Measurements from ENCODE around the gene FBXO46. TPM values are rescaled to one million over a fixed set of nuclear protein-coding genes. Genes with fewer than 3 reads are reported as not detected.
"Not testable (repeated sequence)": the region's sequence is repeated elsewhere in the genome, so short reads cannot be mapped to it uniquely, and the experiment has no call there.

The FBXO46 gene
- total and polyA plus RNA-seq, 10 of the 15 experiments (the other 5 are each of a cell fraction or from before 2014, with no cell fraction given): 2.5 to 61.5 (median 13.7) TPM

- BruUV-seq (replicated peaks): no TSS peak
- DNase-seq (ENCODE audit: low read depth, low spot score) (no peak), FAIRE-seq (no peak), ATAC-seq (no peak)
- Histone ChIP-seq H3K4me1 (ENCODE audit: control insufficient read depth, insufficient read depth, low read length) (no peaks in the 10 kb centered on the region), H3K4me3 (no peak overlapping the region), H3K27ac (ENCODE audit: control insufficient read depth, insufficient read depth) (no peak overlapping the region), H3K9ac (ENCODE audit: control insufficient read depth, insufficient read depth, low read length) (no peak overlapping the region), H3K79me2 (ENCODE audit: control insufficient read depth, insufficient read depth, low read length) (no peaks in the 10 kb centered on the region), H3K36me3 (ENCODE audit: control insufficient read depth in 2 of 2, insufficient read depth in 2 of 2, low read length in 1 of 2) (no peaks in the 10 kb centered on the region), H3K9me3 (replicated peaks; ENCODE audit: control insufficient read depth, insufficient read depth, low read length) (no peaks in the 10 kb centered on the region), H3K4me2 (ENCODE audit: control insufficient read depth, insufficient read depth) (no peak overlapping the region), H2AFZ (ENCODE audit: control insufficient read depth, low read depth, low read length) (no peak overlapping the region), H3K27me3 (replicated peaks in 1 of 2; ENCODE audit: control insufficient read depth in 2 of 2, insufficient read depth in 2 of 2, low read length in 1 of 2) (no peaks in the 10 kb centered on the region), H4K20me1 (ENCODE audit: control insufficient read depth, insufficient read depth) (no peaks in the 10 kb centered on the region)
- TF ChIP-seq TCF3 (IDR thresholded peaks at IDR 0.05; ENCODE audit: borderline replicate concordance, insufficient read depth, low read depth, low read length): no peak
- no peak for TF ChIP-seq ZNF384 (IDR thresholded peaks at IDR 0.05; ENCODE audit: borderline replicate concordance, low read depth, low read length)
- no peak for TF ChIP-seq POU2F2 (IDR thresholded peaks at IDR 0.05; ENCODE audit: borderline replicate concordance, low read depth, low read length)
- TF ChIP-seq ELK1 (IDR thresholded peaks at IDR 0.05; ENCODE audit: low read depth, low read length): no peak
- no peak for TF ChIP-seq RFX5 (IDR thresholded peaks at IDR 0.05; ENCODE audit: low read depth, low read length)
- no peak for TF ChIP-seq MYC (IDR thresholded peaks at IDR 0.05; ENCODE audit: insufficient read depth, insufficient read length, insufficient replicate concordance, low read length, severe bottlenecking)
- no peak for TF ChIP-seq NKRF (conservative IDR thresholded peaks at IDR 0.05)
- no peak for TF ChIP-seq MTA2 (IDR thresholded peaks at IDR 0.05; ENCODE audit: low read depth)
- intact Hi-C loops (cut with micrococcal nuclease; ENCODE audit: unreplicated experiment): no loop called here
- in situ Hi-C loops (cut with MboI): no loop called here
- ChIA-PET CTCF (interaction anchor here (1.3 to 3.0 kb wide), 7 partner anchors 10 to 129 kb away, joined by 4 to 17 read pairs (median 6); partner anchors contain the start of genes FBXO46 and SIX5), SMC1A (ENCODE audit: uncharacterized antibody, unreplicated experiment) (interaction anchor here (1.2 kb wide), 1 partner anchor 47 kb away, joined by 3 read pairs; no protein-coding TSS in a partner anchor), POLR2A (interaction anchor here (1.0 kb wide), 1 partner anchor 15 kb away, joined by 7 read pairs; no protein-coding TSS in a partner anchor), RAD21 (ENCODE audit: unreplicated experiment) (interaction anchor here (2.8 kb wide), 1 partner anchor 17 kb away, joined by 9 read pairs; the partner anchor contains the start of gene SIX5)
- 70% methylated on average over 9 of the region's 12 CpGs for WGBS (ENCODE audit: insufficient coverage, insufficient replicate concordance, low lambda C conversion rate, missing lambda C conversion rate)
Observed at GRCh38 chr19:45752639-45753038, 21.9 kb upstream of the FBXO46 start.

GRCh38 chr19:45751483-45751882 lies 20.8 kb upstream of the FBXO46 start:
- H3K79me2 ChIP-seq (ENCODE audit: control insufficient read depth, insufficient read depth, low read length); H3K4me1 ChIP-seq (ENCODE audit: control insufficient read depth, insufficient read depth, low read length); H3K4me2 ChIP-seq (ENCODE audit: control insufficient read depth, insufficient read depth); ATAC-seq; H3K27ac ChIP-seq (ENCODE audit: control insufficient read depth, insufficient read depth); in situ Hi-C loops (cut with MboI); H3K9ac ChIP-seq (ENCODE audit: control insufficient read depth, insufficient read depth, low read length); H2AFZ ChIP-seq (ENCODE audit: control insufficient read depth, low read depth, low read length); H3K9me3 ChIP-seq (replicated peaks; ENCODE audit: control insufficient read depth, insufficient read depth, low read length); H3K4me3 ChIP-seq; H3K27me3 ChIP-seq (replicated peaks in 1 of 2; ENCODE audit: control insufficient read depth in 2 of 2, insufficient read depth in 2 of 2, low read length in 1 of 2); H3K36me3 ChIP-seq (ENCODE audit: control insufficient read depth in 2 of 2, insufficient read depth in 2 of 2, low read length in 1 of 2); RAD21 ChIA-PET (ENCODE audit: unreplicated experiment); FAIRE-seq; DNase-seq (ENCODE audit: low read depth, low spot score); intact Hi-C loops (cut with micrococcal nuclease; ENCODE audit: unreplicated experiment); BruUV-seq (replicated peaks); SMC1A ChIA-PET (ENCODE audit: uncharacterized antibody, unreplicated experiment); H4K20me1 ChIP-seq (ENCODE audit: control insufficient read depth, insufficient read depth): not testable (repeated sequence)
- ChIA-PET CTCF (interaction anchor here (0.6 to 3.0 kb wide), 6 partner anchors 11 to 130 kb away, joined by 3 to 17 read pairs (median 4); partner anchors contain the start of genes FBXO46 and SIX5), POLR2A (interaction anchor here (0.9 kb wide), 1 partner anchor 20 kb away, joined by 3 read pairs; the partner anchor contains the start of gene FBXO46)
- WGBS (ENCODE audit: insufficient coverage, insufficient replicate concordance, low lambda C conversion rate, missing lambda C conversion rate): 53% methylated on average over 9 of the region's 10 CpGs
